DND-41 (cell line): ENCODE data around the gene KIRREL3.
"Not testable (repeated sequence)": the region's sequence is repeated elsewhere in the genome, so short reads cannot be mapped to it uniquely, and the experiment has no call there.

Source experiments
- CTCF ChIP-seq: IDR thresholded peaks from 2 replicates; pipeline ENCODE4 v1.5.1; 2012; ENCODE audit warnings: borderline replicate concordance, low read length, moderate library complexity, mild to moderate bottlenecking; ENCODE audit not compliant: poor library complexity, severe bottlenecking; ENCODE audit errors: extremely low read depth
- EZH2 ChIP-seq: IDR thresholded peaks from 3 replicates; pipeline ENCODE4 v1.6.1; 2012; ENCODE audit warnings: borderline replicate concordance, low read depth, mild to moderate bottlenecking, moderate library complexity, low read length, inconsistent platforms; ENCODE audit not compliant: severe bottlenecking

- not testable (repeated sequence) for TF ChIP-seq CTCF, EZH2
Measured at GRCh38 chr11:126382641-126383040, 617.9 kb downstream of the KIRREL3 start.
